Caki2 (cell line): ENCODE results near the gene PDE4B. TPM values are rescaled to one million over a fixed set of nuclear protein-coding genes. Genes with fewer than 3 reads are reported as not detected.

ENCODE experiments used
- DNase-seq: peaks from one replicate; pipeline ENCODE4 v3.0.0-alpha.2; 2015; ENCODE audit warnings: low read depth
- in situ Hi-C: cut with HindIII; loops from 2 replicates; pipeline ENCODE4 v1.10.0; 2016; ENCODE audit warnings: low sequenced_read_pairs, low pct_unique_long_range_greater_than_20kb, mixed read lengths
- total RNA-seq: library from RNA; depleted of rRNA; stranded (reverse); fragments of >200 nt; shearing (Covaris generic); gene quantifications from 2 replicates; pipeline ENCODE4 v1.2.3, GENCODE V29; 2014; ENCODE audit warnings: low replicate concordance

The PDE4B gene
- total RNA-seq, 1 experiment from 2014 or later: not detected

GRCh38 chr1:66374561-66375111 lies 581.9 kb downstream of the PDE4B start:
- in situ Hi-C loops: no loop called here
- peak; percentile 86 for DNase-seq

- DNase-seq: no peak
- in situ Hi-C loops: no loop called here
Observed at GRCh38 chr1:66375125-66375524, 582.4 kb downstream of the PDE4B start.

- no peak for DNase-seq
- in situ Hi-C loops: no loop called here
Observed at GRCh38 chr1:66380452-66381212, 587.9 kb downstream of the PDE4B start.

GRCh38 chr1:66381621-66382275 lies 589.1 kb downstream of the PDE4B start:
- in situ Hi-C loops: no loop called here
- DNase-seq: no peak

GRCh38 chr1:66383168-66383567 lies 590.5 kb downstream of the PDE4B start:
- in situ Hi-C loops: no loop called here
- no peak for DNase-seq

- in situ Hi-C loops: no loop called here
- DNase-seq: no peak
Observed at GRCh38 chr1:66383611-66384010, 590.9 kb downstream of the PDE4B start.

- in situ Hi-C loops: no loop called here
- no peak for DNase-seq
Observed at GRCh38 chr1:66384258-66384921, 591.7 kb downstream of the PDE4B start.

- in situ Hi-C loops: no loop called here
Observed at GRCh38 chr1:66386712-66387111, 594.0 kb downstream of the PDE4B start.

GRCh38 chr1:66388913-66389312 lies 596.2 kb downstream of the PDE4B start:
- DNase-seq: no peak
- in situ Hi-C loops: no loop called here

More at GRCh38 chr1:66386712-66387111, 594.0 kb downstream of the PDE4B start:
- DNase-seq: no peak

- in situ Hi-C loops: no loop called here
- no peak for DNase-seq
Observed at GRCh38 chr1:66393586-66394287, 601.0 kb downstream of the PDE4B start.

GRCh38 chr1:66394603-66395002 lies 601.9 kb downstream of the PDE4B start:
- in situ Hi-C loops: no loop called here
- DNase-seq: no peak

GRCh38 chr1:66395202-66396061 lies 602.7 kb downstream of the PDE4B start:
- in situ Hi-C loops: no loop called here
- no peak for DNase-seq

GRCh38 chr1:66396212-66396890 lies 603.7 kb downstream of the PDE4B start:
- in situ Hi-C loops: no loop called here
- no peak for DNase-seq

- in situ Hi-C loops: no loop called here
- no peak for DNase-seq
Observed at GRCh38 chr1:66397192-66397591, 604.5 kb downstream of the PDE4B start.

GRCh38 chr1:66399888-66400529 lies 607.3 kb downstream of the PDE4B start:
- no peak for DNase-seq
- in situ Hi-C loops: no loop called here

GRCh38 chr1:66400660-66401059 lies 608.0 kb downstream of the PDE4B start:
- in situ Hi-C loops: no loop called here
- no peak for DNase-seq

- DNase-seq: peak; percentile 11
- in situ Hi-C loops: no loop called here
Observed at GRCh38 chr1:66401244-66401643, 608.5 kb downstream of the PDE4B start.
